CD14-positive monocyte (primary cell): Measurements from ENCODE around the gene CCNO. TPM values are rescaled to one million over a fixed set of nuclear protein-coding genes. Genes with fewer than 3 reads are reported as not detected.
A peak's percentile ranks its signal among the peaks of the same experiment; 100 is the strongest.

ENCODE experiments used
- DNase-seq, 3 donors: peaks; one replicate each; pipeline ENCODE4 v3.0.0-alpha.2; 2011 to 2022
- H2AFZ ChIP-seq: 2 replicates; pipeline ENCODE4 v1.6.0; 2012; ENCODE audit warnings: mild to moderate bottlenecking, low read depth, low read length, inconsistent platforms; ENCODE audit not compliant: insufficient read depth, poor library complexity, severe bottlenecking
- H3K27ac ChIP-seq, 2 donors: 1 replicate in 1 of 2; 2 replicates in 1 of 2; pipeline ENCODE4 v1.5.1; 2012 to 2013; ENCODE audit warnings: low read length in 2 of 2, control low read depth in 1 of 2, inconsistent platforms in 1 of 2, low read depth in 1 of 2, mild to moderate bottlenecking in 1 of 2
- H3K27me3 ChIP-seq, 2 donors: one replicate each; pipeline versions ENCODE4 v1.6.0 to v1.6.1; 2011 to 2013; ENCODE audit warnings: low read length in 2 of 2; ENCODE audit not compliant: control insufficient read depth in 2 of 2, insufficient read depth in 2 of 2
- H3K36me3 ChIP-seq, 2 donors: replicated peaks in 1 of 2; 1 replicate in 1 of 2; 2 replicates in 1 of 2; pipeline versions ENCODE4 v1.5.1 to v1.6.1; 2012 to 2013; ENCODE audit warnings: low read length in 2 of 2, control low read depth in 1 of 2, inconsistent platforms in 1 of 2, mild to moderate bottlenecking in 1 of 2; ENCODE audit not compliant: insufficient read depth in 2 of 2, control insufficient read depth in 1 of 2
- H3K4me1 ChIP-seq, 2 donors: 1 replicate in 1 of 2; 2 replicates in 1 of 2; pipeline versions ENCODE4 v1.5.1 to v1.6.1; 2012 to 2013; ENCODE audit warnings: low read length in 2 of 2, control low read depth in 1 of 2, inconsistent platforms in 1 of 2, mild to moderate bottlenecking in 1 of 2, moderate library complexity in 1 of 2; ENCODE audit not compliant: insufficient read depth in 2 of 2, control insufficient read depth in 1 of 2
- H3K4me2 ChIP-seq: replicated peaks from 2 replicates; pipeline ENCODE3; 2012; ENCODE audit warnings: low read length, moderate library complexity, mild to moderate bottlenecking; ENCODE audit not compliant: poor library complexity, severe bottlenecking; ENCODE audit errors: extremely low read depth
- H3K4me3 ChIP-seq, 3 experiments: fragments of 200-600 bp in 1 of 3; sonication (generic) in 1 of 3; replicated peaks in 1 of 3; 1 replicate in 2 of 3; 2 replicates in 1 of 3; pipeline ENCODE4 v1.5.1; 2011 to 2013; ENCODE audit warnings: low read length in 3 of 3, mild to moderate bottlenecking in 3 of 3, control low read depth in 2 of 3, low read depth in 2 of 3, inconsistent platforms in 1 of 3, moderate library complexity in 1 of 3
- H3K79me2 ChIP-seq: 2 replicates; pipeline ENCODE4 v1.6.0; 2012; ENCODE audit warnings: mild to moderate bottlenecking, control low read depth, inconsistent platforms, low read length, moderate library complexity; ENCODE audit not compliant: insufficient read depth
- H3K9ac ChIP-seq: 2 replicates; pipeline ENCODE4 v1.6.0; 2017; ENCODE audit warnings: low read length, mild to moderate bottlenecking; ENCODE audit not compliant: insufficient read depth, poor library complexity, severe bottlenecking
- H3K9me3 ChIP-seq, 2 donors: replicated peaks in 1 of 2; 1 replicate in 1 of 2; 2 replicates in 1 of 2; pipeline versions ENCODE4 v1.5.1 to v1.6.1; 2012 to 2013; ENCODE audit warnings: low read length in 2 of 2, control low read depth in 1 of 2; ENCODE audit not compliant: control insufficient read depth in 1 of 2, insufficient read depth in 1 of 2
- H4K20me1 ChIP-seq: 2 replicates; pipeline ENCODE4 v1.6.0; 2012; ENCODE audit warnings: mild to moderate bottlenecking, low read length, control low read depth, moderate library complexity; ENCODE audit not compliant: insufficient read depth
- H3K27ac Mint-ChIP-seq, 7 donors: one replicate each; pipeline ENCODE4 v1.8.0; 2020; ENCODE audit warnings: mild to moderate bottlenecking in 7 of 7, mixed read lengths in 7 of 7, moderate library complexity in 6 of 7, inconsistent platforms in 2 of 7
- H3K27me3 Mint-ChIP-seq, 3 donors: one replicate each; pipeline ENCODE4 v1.8.0; 2021 to 2022; ENCODE audit warnings: low read depth in 3 of 3, mild to moderate bottlenecking in 3 of 3, mixed read lengths in 3 of 3, moderate library complexity in 3 of 3, inconsistent platforms in 1 of 3
- H3K36me3 Mint-ChIP-seq, 2 donors: one replicate each; pipeline ENCODE4 v1.8.0; 2020; ENCODE audit warnings: mixed read lengths in 2 of 2, inconsistent platforms in 1 of 2, mild to moderate bottlenecking in 1 of 2
- H3K4me1 Mint-ChIP-seq: one replicate; pipeline ENCODE4 v1.8.0; 2020; ENCODE audit warnings: mild to moderate bottlenecking, mixed read lengths
- H3K4me3 Mint-ChIP-seq, 2 donors: one replicate each; pipeline ENCODE4 v1.8.0; 2020; ENCODE audit warnings: mild to moderate bottlenecking in 2 of 2, mixed read lengths in 2 of 2, moderate library complexity in 1 of 2
- H3K9me3 Mint-ChIP-seq, 7 donors: one replicate each; pipeline ENCODE4 v1.8.0; 2020 to 2022; ENCODE audit warnings: mixed read lengths in 7 of 7, mild to moderate bottlenecking in 6 of 7, moderate library complexity in 6 of 7, inconsistent platforms in 2 of 7
- CTCF ChIP-seq: fragments of 200-600 bp; IDR thresholded peaks from one replicate; pipeline ENCODE4 v1.8.0; 2022; ENCODE audit warnings: antibody characterized with exemption, mild to moderate bottlenecking
- WGBS: methylation state at CpG from one replicate; pipeline ENCODE4 v1.1.5; 2013; ENCODE audit warnings: missing lambda C conversion rate; ENCODE audit not compliant: insufficient coverage; 5-methylcytosine and 5-hydroxymethylcytosine counted together
- intact Hi-C, 2 donors: fragments of 100-400 bp; cut with micrococcal nuclease; formaldehyde crosslinking; loops; one replicate each; pipeline versions ENCODE4 v1.15.0 to v1.15.1; 2023
- polyA plus RNA-seq, 3 donors: library from polyadenylated mRNA; depleted of rRNA in 1 of 3; unstranded in 2 of 3; stranded (reverse) in 1 of 3; fragments of 300-500 nt in 2 of 3; fragments of >200 nt in 1 of 3; fragmentation: Illumina TruSeq in 2 of 3; gene quantifications; 1 replicate in 2 of 3; 2 replicates in 1 of 3; pipeline ENCODE4 v1.2.3, GENCODE V29; 2012 to 2021

The CCNO gene
- polyA plus RNA-seq, 3 donors = 0.05 TPM; not detected in 2

GRCh38 chr5:55220433-55221185 lies 12.8 kb downstream of the CCNO start:
- peaks cover 0 to 46% of the 10 kb centered on the region in 2 donors for H3K9me3 ChIP-seq
- no peak for DNase-seq
- H3K4me3 Mint-ChIP-seq = peak overlapping the region; percentile 59 to 83
- H3K36me3 Mint-ChIP-seq = peaks cover 2 to 6% of the 10 kb centered on the region in 2 donors
- H3K36me3 ChIP-seq = no peaks in the 10 kb centered on the region
- peaks cover 32% of the 10 kb centered on the region for H3K4me1 Mint-ChIP-seq
- no peak overlapping the region for H3K9ac ChIP-seq
- H3K4me3 ChIP-seq = peak overlapping the region in 1 of 3 experiments; percentile 40
- H3K79me2 ChIP-seq = no peaks in the 10 kb centered on the region
- peak overlapping the region; percentile 46 for H3K4me2 ChIP-seq
- H3K27ac Mint-ChIP-seq = peak overlapping the region in 1 of 7 donors; percentile 30
- 5% methylated on average over 62 of the region's 62 CpGs for WGBS
- peaks cover 0 to 25% (median 12%) of the 10 kb centered on the region in 7 donors for H3K9me3 Mint-ChIP-seq
- peaks cover 82 to 92% (median 87%) of the 10 kb centered on the region in 3 donors for H3K27me3 Mint-ChIP-seq
- H2AFZ ChIP-seq = peak overlapping the region; percentile 53
- H4K20me1 ChIP-seq = no peaks in the 10 kb centered on the region
- H3K27me3 ChIP-seq = peaks cover 73 to 94% of the 10 kb centered on the region in 2 donors
- no peak for TF ChIP-seq CTCF
- no peak overlapping the region for H3K27ac ChIP-seq
- intact Hi-C loops = no loop called here
- H3K4me1 ChIP-seq = peaks cover 14 to 25% of the 10 kb centered on the region in 2 donors

- intact Hi-C loops = no loop called here
- no peak for TF ChIP-seq CTCF
Observed at GRCh38 chr5:55219770-55220169, 13.6 kb downstream of the CCNO start.

More at GRCh38 chr5:55219770-55220169, 13.6 kb downstream of the CCNO start:
- Mint-ChIP-seq H3K4me1 (peaks cover 32% of the 10 kb centered on the region), H3K27ac (no peak overlapping the region), H3K27me3 (peaks cover 77 to 91% (median 83%) of the 10 kb centered on the region in 3 donors), H3K4me3 (peak overlapping the region in 1 of 2 donors; percentile 83), H3K9me3 (peaks cover 0 to 25% (median 10%) of the 10 kb centered on the region in 7 donors), H3K36me3 (peaks cover 2 to 6% of the 10 kb centered on the region in 2 donors)
- no peaks in the 10 kb centered on the region for H3K79me2 ChIP-seq
- H3K4me1 ChIP-seq = peaks cover 14 to 25% of the 10 kb centered on the region in 2 donors
- H3K4me3 ChIP-seq = no peak overlapping the region
- no peak overlapping the region for H3K27ac ChIP-seq
- no peak for DNase-seq
- H3K9ac ChIP-seq = no peak overlapping the region
- peaks cover 0 to 39% of the 10 kb centered on the region in 2 donors for H3K9me3 ChIP-seq
- H3K27me3 ChIP-seq = peaks cover 64 to 86% of the 10 kb centered on the region in 2 donors
- no peak overlapping the region for H2AFZ ChIP-seq
- H4K20me1 ChIP-seq = no peaks in the 10 kb centered on the region
- no CpG with 5 or more reads among the region's 3 CpGs for WGBS
- H3K4me2 ChIP-seq = no peak overlapping the region
- no peaks in the 10 kb centered on the region for H3K36me3 ChIP-seq
